CD4-positive, alpha-beta T cell treated with Interleukin-15 for 1 hour (primary cell): ENCODE data around the gene C5AR2.
"Not testable (repeated sequence)": the region's sequence is repeated elsewhere in the genome, so short reads cannot be mapped to it uniquely, and the experiment has no call there.

Experiments used
- DNase-seq: peaks from one replicate; pipeline ENCODE4 v3.0.0-alpha.2; 2020

The C5AR2 gene

GRCh38 chr19:47365455-47365854 is 33.5 kb downstream of the C5AR2 start:
- DNase-seq = not testable (repeated sequence)

GRCh38 chr19:47370045-47370611 is 38.2 kb downstream of the C5AR2 start:
- peak; percentile 82 for DNase-seq

GRCh38 chr19:47371261-47371660 is 39.3 kb downstream of the C5AR2 start:
- DNase-seq = peak; percentile 42

GRCh38 chr19:47372603-47373002 is 40.6 kb downstream of the C5AR2 start:
- DNase-seq = no peak

- no peak for DNase-seq
Measured at GRCh38 chr19:47373246-47374240, 41.6 kb downstream of the C5AR2 start.

- no peak for DNase-seq
Measured at GRCh38 chr19:47374876-47375693, 43.1 kb downstream of the C5AR2 start.

- no peak for DNase-seq
Measured at GRCh38 chr19:47375694-47376588, 44.0 kb downstream of the C5AR2 start.

- DNase-seq = peak; percentile 50
Measured at GRCh38 chr19:47376589-47377144, 44.7 kb downstream of the C5AR2 start.

- DNase-seq = no peak
Measured at GRCh38 chr19:47377208-47377701, 45.3 kb downstream of the C5AR2 start.

GRCh38 chr19:47377801-47378200 is 45.8 kb downstream of the C5AR2 start:
- DNase-seq = no peak

GRCh38 chr19:47378246-47378645 is 46.3 kb downstream of the C5AR2 start:
- DNase-seq = no peak

- DNase-seq = no peak
Measured at GRCh38 chr19:47379381-47379938, 47.5 kb downstream of the C5AR2 start.

- no peak for DNase-seq
Measured at GRCh38 chr19:47380559-47380958, 48.6 kb downstream of the C5AR2 start.

GRCh38 chr19:47381121-47381520 is 49.1 kb downstream of the C5AR2 start:
- no peak for DNase-seq

- peak; percentile 64 for DNase-seq
Measured at GRCh38 chr19:47381653-47382279, 49.8 kb downstream of the C5AR2 start.

- DNase-seq = not testable (repeated sequence)
Measured at GRCh38 chr19:47383890-47384289, 51.9 kb downstream of the C5AR2 start.

- DNase-seq = not testable (repeated sequence)
Measured at GRCh38 chr19:47384533-47384932, 52.6 kb downstream of the C5AR2 start.

- not testable (repeated sequence) for DNase-seq
Measured at GRCh38 chr19:47386582-47386981, 54.6 kb downstream of the C5AR2 start.

GRCh38 chr19:47387623-47388022 is 55.6 kb downstream of the C5AR2 start:
- DNase-seq = not testable (repeated sequence)

GRCh38 chr19:47388721-47389120 is 56.7 kb downstream of the C5AR2 start:
- DNase-seq = peak; percentile 56

- DNase-seq = peak; percentile 84
Measured at GRCh38 chr19:47389150-47389556, 57.2 kb downstream of the C5AR2 start.
